ENCODE results near the gene FAM124A. TPM values are rescaled to one million over a fixed set of nuclear protein-coding genes. Genes with fewer than 3 reads are reported as not detected.
"Not testable (repeated sequence)": the region's sequence is repeated elsewhere in the genome, so short reads cannot be mapped to it uniquely, and the experiment has no call there.

Gene FAM124A
- total RNA-seq, 2 donors from 2014 or later = 49.7 to 56.6 TPM

DNA sequence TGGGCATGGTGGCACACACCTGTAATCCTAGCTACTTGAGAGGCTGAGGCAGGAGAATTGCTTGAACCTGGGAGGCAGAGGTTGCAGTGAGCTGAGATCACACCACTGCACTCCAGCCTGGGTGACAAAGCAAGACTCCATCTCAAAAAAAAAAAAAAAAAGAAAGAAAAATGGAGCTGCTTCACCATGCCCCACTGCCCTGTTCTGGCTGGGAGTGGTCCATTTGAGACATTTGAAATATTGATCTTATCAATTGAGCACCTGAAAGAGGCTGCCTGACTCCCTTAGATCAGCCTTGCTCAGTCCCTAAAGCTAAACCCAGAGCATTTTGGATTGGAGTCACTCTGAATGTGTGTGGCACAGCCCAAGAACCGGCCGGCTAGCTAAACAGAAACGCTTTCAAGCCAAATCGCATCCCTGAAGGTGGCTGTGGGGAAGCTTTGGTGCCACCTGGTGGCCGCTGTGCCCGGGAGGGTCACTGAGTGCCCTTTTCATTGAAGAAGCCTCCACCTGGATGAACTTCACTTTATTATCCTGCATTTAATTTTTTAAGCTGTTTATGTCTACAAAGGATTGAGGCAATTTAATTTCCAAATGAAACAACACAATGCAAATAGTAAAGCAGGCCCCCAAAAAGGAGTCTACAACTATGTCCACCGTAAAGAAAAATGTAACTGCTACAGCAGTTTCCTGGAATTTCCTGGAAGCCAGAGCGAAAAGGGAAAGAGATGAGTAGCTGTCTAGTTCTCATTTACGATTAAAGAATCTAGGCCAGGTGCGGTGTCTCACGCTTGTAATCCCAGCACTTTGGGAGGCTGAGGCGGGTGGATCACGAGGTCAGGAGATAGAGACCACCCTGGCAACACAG, 64.2 kb downstream of the FAM124A start:
- peaks cover 44% of the 10 kb centered on the region for H3K4me1 Mint-ChIP-seq
- no peak overlapping the region for H3K27ac Mint-ChIP-seq
- H3K27me3 ChIP-seq (ENCODE audit: control insufficient read depth, insufficient read depth, low read length, poor library complexity, severe bottlenecking) = no peaks in the 10 kb centered on the region
- H3K27ac ChIP-seq (ENCODE audit: low read depth, low read length) = no peak overlapping the region
- H3K9me3 ChIP-seq (ENCODE audit: control insufficient read depth, low read length) = no peaks in the 10 kb centered on the region
- WGBS, 2 experiments (ENCODE audit: insufficient coverage in 1 of 2, insufficient read length in 1 of 2) = 47% methylated on average over 13 of the region's 13 CpGs
- H3K27me3 Mint-ChIP-seq (ENCODE audit: insufficient read depth) = no peaks in the 10 kb centered on the region
- no peak overlapping the region for H3K4me3 ChIP-seq (ENCODE audit: low read length)
- no peak overlapping the region for H3K4me3 Mint-ChIP-seq
- H3K36me3 Mint-ChIP-seq (ENCODE audit: low read depth) = peaks cover 14% of the 10 kb centered on the region
- DNase-seq = peak; percentile 96
- H3K9ac ChIP-seq (ENCODE audit: extremely low read depth, low read length, poor library complexity, severe bottlenecking) = no peak overlapping the region
- H3K36me3 ChIP-seq (ENCODE audit: control insufficient read depth, insufficient read depth, low read length) = peaks cover 12% of the 10 kb centered on the region
- H3K9me3 Mint-ChIP-seq = no peaks in the 10 kb centered on the region
- TF ChIP-seq CTCF (conservative IDR thresholded peaks at IDR 0.05) = peak; percentile 99
- peaks cover 9% of the 10 kb centered on the region for H3K4me1 ChIP-seq (ENCODE audit: control insufficient read depth, insufficient read depth, low read length)

GRCh38 chr13:51287758-51288157, 65.6 kb downstream of the FAM124A start:
- no peak overlapping the region for H3K4me3 Mint-ChIP-seq
- H3K27ac ChIP-seq (ENCODE audit: low read depth, low read length) = no peak overlapping the region
- no peaks in the 10 kb centered on the region for H3K27me3 Mint-ChIP-seq (ENCODE audit: insufficient read depth)
- no peak for TF ChIP-seq CTCF (conservative IDR thresholded peaks at IDR 0.05)
- H3K4me1 ChIP-seq (ENCODE audit: control insufficient read depth, insufficient read depth, low read length) = peaks cover 9% of the 10 kb centered on the region
- peak; percentile 38 for DNase-seq
- 93% methylated on average over 4 of the region's 4 CpGs for WGBS, 2 experiments (ENCODE audit: insufficient coverage in 1 of 2, insufficient read length in 1 of 2)
- peaks cover 2% of the 10 kb centered on the region for H3K36me3 Mint-ChIP-seq (ENCODE audit: low read depth)
- no peaks in the 10 kb centered on the region for H3K36me3 ChIP-seq (ENCODE audit: control insufficient read depth, insufficient read depth, low read length)
- H3K4me3 ChIP-seq (ENCODE audit: low read length) = no peak overlapping the region
- H3K4me1 Mint-ChIP-seq = peaks cover 46% of the 10 kb centered on the region
- H3K9me3 Mint-ChIP-seq = no peaks in the 10 kb centered on the region
- H3K9ac ChIP-seq (ENCODE audit: extremely low read depth, low read length, poor library complexity, severe bottlenecking) = no peak overlapping the region
- H3K9me3 ChIP-seq (ENCODE audit: control insufficient read depth, low read length) = no peaks in the 10 kb centered on the region
- no peaks in the 10 kb centered on the region for H3K27me3 ChIP-seq (ENCODE audit: control insufficient read depth, insufficient read depth, low read length, poor library complexity, severe bottlenecking)
- no peak overlapping the region for H3K27ac Mint-ChIP-seq

GRCh38 chr13:51288254-51288653, 66.1 kb downstream of the FAM124A start:
- WGBS, 2 experiments (ENCODE audit: insufficient coverage in 1 of 2, insufficient read length in 1 of 2) = 100% methylated on average over 1 of the region's 1 CpG; no CpG with 5 or more reads in 1 of the 2 experiments
- not testable (repeated sequence) for H3K36me3 ChIP-seq (ENCODE audit: control insufficient read depth, insufficient read depth, low read length); H3K27me3 Mint-ChIP-seq (ENCODE audit: insufficient read depth); H3K4me1 ChIP-seq (ENCODE audit: control insufficient read depth, insufficient read depth, low read length); H3K9me3 ChIP-seq (ENCODE audit: control insufficient read depth, low read length); H3K9me3 Mint-ChIP-seq; H3K36me3 Mint-ChIP-seq (ENCODE audit: low read depth); H3K4me3 Mint-ChIP-seq; H3K4me3 ChIP-seq (ENCODE audit: low read length); H3K27ac ChIP-seq (ENCODE audit: low read depth, low read length); H3K27me3 ChIP-seq (ENCODE audit: control insufficient read depth, insufficient read depth, low read length, poor library complexity, severe bottlenecking); H3K9ac ChIP-seq (ENCODE audit: extremely low read depth, low read length, poor library complexity, severe bottlenecking); DNase-seq; H3K27ac Mint-ChIP-seq
- peaks cover 49% of the 10 kb centered on the region for H3K4me1 Mint-ChIP-seq

All from endodermal cell (in vitro differentiated cells).